K562 (cell line): ENCODE measurements around the gene ZMYND15. TPM values are rescaled to one million over a fixed set of nuclear protein-coding genes. Genes with fewer than 3 reads are reported as not detected.

ENCODE experiments used
- ATAC-seq: fragments of 200-7000 bp; cut with Tn5 transposase; 3 replicates; pipeline ENCODE4 v1.9.1; 2020; ENCODE audit warnings: moderate library complexity
- BruUV-seq: library from RNA; stranded (reverse); fragments of 400-500 nt; replicated peaks from 2 replicates; lab custom pipeline; 2021; lab: Mats Ljungman, UMichigan
- CTCF ChIA-PET: fragments of 300-600 bp; formaldehyde crosslinking; extraction: SDS; loops from one replicate; lab custom pipeline; 2021; ENCODE audit warnings: low intra/inter-chr PET ratio; lab: Yijun Ruan, JAX
- POLR2A ChIA-PET: fragments of 300-600, 350-650 bp; sonication (Branson Sonifier 250); formaldehyde crosslinking; extraction: SDS; loops from one replicate; lab custom pipeline; 2021; ENCODE audit warnings: antibody characterized with exemption, inconsistent platforms; lab: Yijun Ruan, JAX
- DNase-seq, 4 experiments: peaks; one replicate each; pipeline versions ENCODE4 v3.0.0 to v3.0.0-alpha.2; 2011 to 2018; ENCODE audit warnings: low spot score in 3 of 4, mixed read lengths in 3 of 4; ENCODE audit errors: extremely low read depth in 1 of 4
- FAIRE-seq: peaks from 2 replicates; lab custom pipeline; 2011; peaks lifted over from hg19 to GRCh38; lab: Jason Lieb, UNC
- H2AFZ ChIP-seq: 2 replicates; pipeline ENCODE4 v1.6.0; 2011; ENCODE audit warnings: low read depth, low read length, control low read depth, inconsistent platforms
- H3K27ac ChIP-seq: fragments of 200-600 bp; 3 replicates; pipeline ENCODE4 v1.8.0; 2011; ENCODE audit warnings: low read depth, mild to moderate bottlenecking, control low read depth, inconsistent platforms, low read length, moderate library complexity, mixed read lengths; ENCODE audit errors: extremely low read depth
- H3K27me3 ChIP-seq, 2 experiments: fragments of 300-600 bp in 1 of 2; 2 replicates in 1 of 2; 3 replicates in 1 of 2; pipeline versions ENCODE4 v1.6.0 to v1.8.0; 2011; ENCODE audit warnings: inconsistent platforms in 2 of 2, low read length in 2 of 2, mild to moderate bottlenecking in 1 of 2, mixed read lengths in 1 of 2, moderate library complexity in 1 of 2; ENCODE audit not compliant: control insufficient read depth in 2 of 2, insufficient read depth in 2 of 2
- H3K36me3 ChIP-seq: fragments of 300-600 bp; 3 replicates; pipeline ENCODE4 v1.8.0; 2011; ENCODE audit warnings: mild to moderate bottlenecking, low read length, inconsistent platforms; ENCODE audit not compliant: control insufficient read depth, insufficient read depth
- H3K4me1 ChIP-seq, 2 experiments: fragments of 200-600 bp in 1 of 2; replicated peaks in 1 of 2; 2 replicates in 1 of 2; 3 replicates in 1 of 2; pipeline versions ENCODE4 v1.5.1 to v1.8.0; 2011; ENCODE audit warnings: inconsistent platforms in 2 of 2, low read length in 2 of 2, mild to moderate bottlenecking in 1 of 2, mixed read lengths in 1 of 2, moderate library complexity in 1 of 2; ENCODE audit not compliant: control insufficient read depth in 2 of 2, insufficient read depth in 2 of 2
- H3K4me2 ChIP-seq: 2 replicates; pipeline ENCODE4 v1.6.1; 2011; ENCODE audit warnings: low read length, control low read depth, inconsistent platforms, mixed read lengths; ENCODE audit not compliant: insufficient read depth
- H3K4me3 ChIP-seq: fragments of 200-600 bp; sonication (generic), shearing (Covaris generic); 2 replicates; pipeline ENCODE4 v1.5.1; 2016; ENCODE audit warnings: control low read depth, inconsistent platforms
- H3K79me2 ChIP-seq: fragments of 200-600 bp; 3 replicates; pipeline ENCODE4 v1.8.0; 2011; ENCODE audit warnings: low read length, inconsistent platforms; ENCODE audit not compliant: control insufficient read depth, insufficient read depth
- H3K9ac ChIP-seq, 2 experiments: 2 replicates each; pipeline versions ENCODE4 v1.6.0 to v1.6.1; 2011; ENCODE audit warnings: low read depth in 2 of 2, low read length in 2 of 2, control low read depth in 1 of 2, inconsistent platforms in 1 of 2, mild to moderate bottlenecking in 1 of 2, mixed read lengths in 1 of 2; ENCODE audit not compliant: insufficient read depth in 1 of 2
- H3K9me1 ChIP-seq: one replicate; pipeline ENCODE4 v1.6.0; 2011; ENCODE audit warnings: inconsistent platforms, mild to moderate bottlenecking, low read length, moderate library complexity; ENCODE audit not compliant: control insufficient read depth, insufficient read depth
- H3K9me3 ChIP-seq: replicated peaks from 2 replicates; pipeline ENCODE4 v1.5.1; 2011; ENCODE audit warnings: low read depth, low read length, inconsistent platforms; ENCODE audit not compliant: control insufficient read depth, insufficient read depth
- H4K20me1 ChIP-seq: replicated peaks from 2 replicates; pipeline ENCODE4 v1.6.1; 2011; ENCODE audit warnings: low read length, inconsistent platforms, mixed read lengths; ENCODE audit not compliant: control insufficient read depth, insufficient read depth
- PRMT5 ChIP-seq: sonication (generic); formaldehyde crosslinking; IDR thresholded peaks from 2 replicates; pipeline ENCODE4 v1.5.0; 2020; ENCODE audit warnings: missing genetic modification reagents
- RBM25 ChIP-seq: fragments of 200-400 bp; formaldehyde crosslinking; IDR thresholded peaks from 2 replicates; pipeline ENCODE4 v1.6.1; 2018; ENCODE audit warnings: low read length, low read depth, moderate library complexity; ENCODE audit not compliant: severe bottlenecking
- TARDBP ChIP-seq: fragments of 450-650 bp; IDR thresholded peaks from 2 replicates; pipeline ENCODE4 v1.6.1; 2016
- ZNF184 ChIP-seq: sonication (generic); formaldehyde crosslinking; IDR thresholded peaks from 2 replicates; pipeline ENCODE4 v1.5.0; 2020; ENCODE audit warnings: missing genetic modification reagents
- WGBS: fragments of 100-300 bp; shearing (Covaris generic); methylation state at CpG from one replicate; pipeline ENCODE4 v1.1.6; 2016; ENCODE audit warnings: low coverage, mixed read lengths; ENCODE audit not compliant: insufficient coverage; ENCODE audit errors: missing lambda C conversion rate; 5-methylcytosine and 5-hydroxymethylcytosine counted together
- in situ Hi-C: fragments of 300-500 bp; cut with MboI; formaldehyde crosslinking; loops from 4 replicates; pipeline ENCODE4 v1.15.0; 2018; ENCODE audit warnings: inconsistent platforms, mixed read lengths
- intact Hi-C: fragments of 100-400 bp; cut with micrococcal nuclease; formaldehyde crosslinking; loops from 2 replicates; pipeline ENCODE4 v1.14.2; 2022
- polyA plus RNA-seq, 8 experiments: library from polyadenylated mRNA; depleted of rRNA in 4 of 8; stranded (reverse) in 5 of 8; unstranded in 3 of 8; fragments of >200 nt; fragmentation: Nextera tagmentation in 2 of 8; fragmentation: Illumina TruSeq in 1 of 8; extraction: Ambion mirVana in 2 of 8; extraction: Trizol in 1 of 8; gene quantifications; 2 replicates each; pipeline versions ENCODE4 v1.2.1 to v1.2.3, GENCODE V29; 2011 to 2014; ENCODE audit warnings: inconsistent platforms in 1 of 8, missing spikeins in 1 of 8
- total RNA-seq, 7 experiments: library from RNA; depleted of rRNA in 6 of 7; stranded (reverse); fragments of >200 nt in 6 of 7; fragmentation: Illumina TruSeq in 2 of 7; extraction: Trizol in 2 of 7; gene quantifications; 2 replicates each; pipeline versions ENCODE4 v1.2.1 to v1.2.3, GENCODE V29; 2011 to 2021; ENCODE audit warnings: low replicate concordance in 1 of 7
- TF ChIP-seq, protein P1 (sequence below): fragments of 200-600 bp; sonication (generic); IDR thresholded peaks from one replicate; pipeline ENCODE4 v1.6.1; 2012; ENCODE audit warnings: mild to moderate bottlenecking, low read depth, low read length, inconsistent platforms

Gene ZMYND15
- total and polyA plus RNA-seq, 9 of the 15 experiments (the other 6 are each of a cell fraction or from before 2014, with no cell fraction given) = 0.09 TPM; not detected in 8

DNA sequence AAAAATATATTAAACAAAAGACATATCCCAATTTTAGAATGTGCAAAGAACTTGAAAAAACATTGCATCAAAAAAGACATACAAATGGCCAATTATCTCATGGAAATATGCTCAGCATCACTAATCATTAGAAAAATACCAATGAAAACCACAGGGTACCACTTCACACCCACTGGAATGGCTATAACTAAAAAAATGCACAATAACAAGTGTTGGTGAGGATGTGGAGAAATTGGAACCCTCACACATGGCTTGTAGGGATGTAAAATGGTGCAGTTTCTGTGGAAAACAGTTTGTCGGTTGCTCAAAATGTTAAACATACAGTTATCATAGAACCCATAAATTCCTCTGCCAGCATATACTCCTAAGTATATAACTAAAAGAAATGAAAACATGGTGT lies 55.5 kb downstream of the ZMYND15 start:
- peaks cover 19% of the 10 kb centered on the region; the same call in 2 of the 3 replicates for H3K36me3 ChIP-seq
- H3K4me2 ChIP-seq = no peak overlapping the region
- ATAC-seq (no peak), FAIRE-seq (no peak), DNase-seq (no peak)
- POLR2A ChIA-PET = no interaction called here
- no TSS peak for BruUV-seq
- H3K9me1 ChIP-seq = no peaks in the 10 kb centered on the region
- in situ Hi-C loops (no loop called here), intact Hi-C loops (loop anchor here (1.0 kb wide), 1 partner anchor 43 kb away; no protein-coding TSS in a partner anchor)
- peak overlapping the region; percentile 87; the same call in 1 of the 2 replicates for H2AFZ ChIP-seq
- CTCF ChIA-PET = no interaction called here
- no peaks in the 10 kb centered on the region for H3K27me3 ChIP-seq
- 100% methylated on average over 1 of the region's 1 CpG for WGBS
- H3K27ac ChIP-seq = no peak overlapping the region
- peaks cover 15% of the 10 kb centered on the region for H3K79me2 ChIP-seq
- peaks cover 0 to 8% of the 10 kb centered on the region in 2 experiments; a peak in 2 of 5 replicates for H3K4me1 ChIP-seq
- no peaks in the 10 kb centered on the region for H4K20me1 ChIP-seq
- H3K4me3 ChIP-seq = no peak overlapping the region
- H3K9me3 ChIP-seq = no peaks in the 10 kb centered on the region
- H3K9ac ChIP-seq = no peak overlapping the region
- TF ChIP-seq, protein P1, sequence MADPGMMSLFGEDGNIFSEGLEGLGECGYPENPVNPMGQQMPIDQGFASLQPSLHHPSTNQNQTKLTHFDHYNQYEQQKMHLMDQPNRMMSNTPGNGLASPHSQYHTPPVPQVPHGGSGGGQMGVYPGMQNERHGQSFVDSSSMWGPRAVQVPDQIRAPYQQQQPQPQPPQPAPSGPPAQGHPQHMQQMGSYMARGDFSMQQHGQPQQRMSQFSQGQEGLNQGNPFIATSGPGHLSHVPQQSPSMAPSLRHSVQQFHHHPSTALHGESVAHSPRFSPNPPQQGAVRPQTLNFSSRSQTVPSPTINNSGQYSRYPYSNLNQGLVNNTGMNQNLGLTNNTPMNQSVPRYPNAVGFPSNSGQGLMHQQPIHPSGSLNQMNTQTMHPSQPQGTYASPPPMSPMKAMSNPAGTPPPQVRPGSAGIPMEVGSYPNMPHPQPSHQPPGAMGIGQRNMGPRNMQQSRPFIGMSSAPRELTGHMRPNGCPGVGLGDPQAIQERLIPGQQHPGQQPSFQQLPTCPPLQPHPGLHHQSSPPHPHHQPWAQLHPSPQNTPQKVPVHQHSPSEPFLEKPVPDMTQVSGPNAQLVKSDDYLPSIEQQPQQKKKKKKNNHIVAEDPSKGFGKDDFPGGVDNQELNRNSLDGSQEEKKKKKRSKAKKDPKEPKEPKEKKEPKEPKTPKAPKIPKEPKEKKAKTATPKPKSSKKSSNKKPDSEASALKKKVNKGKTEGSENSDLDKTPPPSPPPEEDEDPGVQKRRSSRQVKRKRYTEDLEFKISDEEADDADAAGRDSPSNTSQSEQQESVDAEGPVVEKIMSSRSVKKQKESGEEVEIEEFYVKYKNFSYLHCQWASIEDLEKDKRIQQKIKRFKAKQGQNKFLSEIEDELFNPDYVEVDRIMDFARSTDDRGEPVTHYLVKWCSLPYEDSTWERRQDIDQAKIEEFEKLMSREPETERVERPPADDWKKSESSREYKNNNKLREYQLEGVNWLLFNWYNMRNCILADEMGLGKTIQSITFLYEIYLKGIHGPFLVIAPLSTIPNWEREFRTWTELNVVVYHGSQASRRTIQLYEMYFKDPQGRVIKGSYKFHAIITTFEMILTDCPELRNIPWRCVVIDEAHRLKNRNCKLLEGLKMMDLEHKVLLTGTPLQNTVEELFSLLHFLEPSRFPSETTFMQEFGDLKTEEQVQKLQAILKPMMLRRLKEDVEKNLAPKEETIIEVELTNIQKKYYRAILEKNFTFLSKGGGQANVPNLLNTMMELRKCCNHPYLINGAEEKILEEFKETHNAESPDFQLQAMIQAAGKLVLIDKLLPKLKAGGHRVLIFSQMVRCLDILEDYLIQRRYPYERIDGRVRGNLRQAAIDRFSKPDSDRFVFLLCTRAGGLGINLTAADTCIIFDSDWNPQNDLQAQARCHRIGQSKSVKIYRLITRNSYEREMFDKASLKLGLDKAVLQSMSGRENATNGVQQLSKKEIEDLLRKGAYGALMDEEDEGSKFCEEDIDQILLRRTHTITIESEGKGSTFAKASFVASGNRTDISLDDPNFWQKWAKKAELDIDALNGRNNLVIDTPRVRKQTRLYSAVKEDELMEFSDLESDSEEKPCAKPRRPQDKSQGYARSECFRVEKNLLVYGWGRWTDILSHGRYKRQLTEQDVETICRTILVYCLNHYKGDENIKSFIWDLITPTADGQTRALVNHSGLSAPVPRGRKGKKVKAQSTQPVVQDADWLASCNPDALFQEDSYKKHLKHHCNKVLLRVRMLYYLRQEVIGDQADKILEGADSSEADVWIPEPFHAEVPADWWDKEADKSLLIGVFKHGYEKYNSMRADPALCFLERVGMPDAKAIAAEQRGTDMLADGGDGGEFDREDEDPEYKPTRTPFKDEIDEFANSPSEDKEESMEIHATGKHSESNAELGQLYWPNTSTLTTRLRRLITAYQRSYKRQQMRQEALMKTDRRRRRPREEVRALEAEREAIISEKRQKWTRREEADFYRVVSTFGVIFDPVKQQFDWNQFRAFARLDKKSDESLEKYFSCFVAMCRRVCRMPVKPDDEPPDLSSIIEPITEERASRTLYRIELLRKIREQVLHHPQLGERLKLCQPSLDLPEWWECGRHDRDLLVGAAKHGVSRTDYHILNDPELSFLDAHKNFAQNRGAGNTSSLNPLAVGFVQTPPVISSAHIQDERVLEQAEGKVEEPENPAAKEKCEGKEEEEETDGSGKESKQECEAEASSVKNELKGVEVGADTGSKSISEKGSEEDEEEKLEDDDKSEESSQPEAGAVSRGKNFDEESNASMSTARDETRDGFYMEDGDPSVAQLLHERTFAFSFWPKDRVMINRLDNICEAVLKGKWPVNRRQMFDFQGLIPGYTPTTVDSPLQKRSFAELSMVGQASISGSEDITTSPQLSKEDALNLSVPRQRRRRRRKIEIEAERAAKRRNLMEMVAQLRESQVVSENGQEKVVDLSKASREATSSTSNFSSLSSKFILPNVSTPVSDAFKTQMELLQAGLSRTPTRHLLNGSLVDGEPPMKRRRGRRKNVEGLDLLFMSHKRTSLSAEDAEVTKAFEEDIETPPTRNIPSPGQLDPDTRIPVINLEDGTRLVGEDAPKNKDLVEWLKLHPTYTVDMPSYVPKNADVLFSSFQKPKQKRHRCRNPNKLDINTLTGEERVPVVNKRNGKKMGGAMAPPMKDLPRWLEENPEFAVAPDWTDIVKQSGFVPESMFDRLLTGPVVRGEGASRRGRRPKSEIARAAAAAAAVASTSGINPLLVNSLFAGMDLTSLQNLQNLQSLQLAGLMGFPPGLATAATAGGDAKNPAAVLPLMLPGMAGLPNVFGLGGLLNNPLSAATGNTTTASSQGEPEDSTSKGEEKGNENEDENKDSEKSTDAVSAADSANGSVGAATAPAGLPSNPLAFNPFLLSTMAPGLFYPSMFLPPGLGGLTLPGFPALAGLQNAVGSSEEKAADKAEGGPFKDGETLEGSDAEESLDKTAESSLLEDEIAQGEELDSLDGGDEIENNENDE = no peak
- no peak for TF ChIP-seq PRMT5 (CRISPR knock-in tag)
- TF ChIP-seq RBM25 = peak; percentile 9
- peak; percentile 61; the same call in 1 of the 2 replicates for TF ChIP-seq ZNF184 (CRISPR knock-in tag)
- no peak for TF ChIP-seq TARDBP
